ENCODE measurements around the gene PCNP. TPM values are rescaled to one million over a fixed set of nuclear protein-coding genes. Genes with fewer than 3 reads are reported as not detected.

PCNP gene
- total and polyA plus RNA-seq, 2 donors (not counting 3 experiments of a cell fraction or from before 2014, with no cell fraction given) = 22.7 to 137 TPM

GRCh38 chr3:101567528-101568317, 6.3 kb upstream of the PCNP start:
- H3K27me3 ChIP-seq (ENCODE audit: control insufficient read depth in 2 of 2, insufficient read depth in 2 of 2, low read length in 2 of 2) = no peaks in the 10 kb centered on the region
- DNase-seq (ENCODE audit: low read depth, low spot score) = no peak
- no TSS peak for BruUV-seq (replicated peaks)
- no peak overlapping the region for H3K27ac ChIP-seq (ENCODE audit: insufficient read depth, low read depth, low read length)
- H3K9ac ChIP-seq (replicated peaks; ENCODE audit: extremely low read depth, insufficient read depth, low read length) = no peak overlapping the region
- H3K4me2 ChIP-seq (ENCODE audit: insufficient read depth, low read length) = no peak overlapping the region
- ChIA-PET POLR2A (no interaction called here), CTCF (interaction anchor here (1.0 kb wide), 1 partner anchor 11 kb away, joined by 3 read pairs; no protein-coding TSS in a partner anchor)
- TF ChIP-seq POLR2AphosphoS5 (IDR thresholded peaks at IDR 0.05; ENCODE audit: insufficient read depth, low read depth, low read length) (no peak), FOS (IDR thresholded peaks at IDR 0.05; ENCODE audit: borderline replicate concordance, insufficient read depth, low read length) (no peak), JUN (IDR thresholded peaks at IDR 0.05; ENCODE audit: borderline replicate concordance, insufficient read depth, insufficient read length, low read depth) (no peak), MYC (IDR thresholded peaks at IDR 0.05; ENCODE audit: low read depth, low read length) (no peak), EZH2 (IDR thresholded peaks at IDR 0.05; ENCODE audit: borderline replicate concordance, low read depth, low read length, severe bottlenecking) (no peak), GATA2 (IDR thresholded peaks at IDR 0.05; ENCODE audit: insufficient read depth, insufficient read length, low read depth, low read length) (no peak), POLR2A (IDR thresholded peaks at IDR 0.05; ENCODE audit: low read depth, low read length) (no peak)
- TF ChIP-seq, protein P1, sequence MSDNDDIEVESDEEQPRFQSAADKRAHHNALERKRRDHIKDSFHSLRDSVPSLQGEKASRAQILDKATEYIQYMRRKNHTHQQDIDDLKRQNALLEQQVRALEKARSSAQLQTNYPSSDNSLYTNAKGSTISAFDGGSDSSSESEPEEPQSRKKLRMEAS (IDR thresholded peaks at IDR 0.05; ENCODE audit: insufficient read depth, insufficient read length) = no peak
- TF ChIP-seq, protein P2, sequence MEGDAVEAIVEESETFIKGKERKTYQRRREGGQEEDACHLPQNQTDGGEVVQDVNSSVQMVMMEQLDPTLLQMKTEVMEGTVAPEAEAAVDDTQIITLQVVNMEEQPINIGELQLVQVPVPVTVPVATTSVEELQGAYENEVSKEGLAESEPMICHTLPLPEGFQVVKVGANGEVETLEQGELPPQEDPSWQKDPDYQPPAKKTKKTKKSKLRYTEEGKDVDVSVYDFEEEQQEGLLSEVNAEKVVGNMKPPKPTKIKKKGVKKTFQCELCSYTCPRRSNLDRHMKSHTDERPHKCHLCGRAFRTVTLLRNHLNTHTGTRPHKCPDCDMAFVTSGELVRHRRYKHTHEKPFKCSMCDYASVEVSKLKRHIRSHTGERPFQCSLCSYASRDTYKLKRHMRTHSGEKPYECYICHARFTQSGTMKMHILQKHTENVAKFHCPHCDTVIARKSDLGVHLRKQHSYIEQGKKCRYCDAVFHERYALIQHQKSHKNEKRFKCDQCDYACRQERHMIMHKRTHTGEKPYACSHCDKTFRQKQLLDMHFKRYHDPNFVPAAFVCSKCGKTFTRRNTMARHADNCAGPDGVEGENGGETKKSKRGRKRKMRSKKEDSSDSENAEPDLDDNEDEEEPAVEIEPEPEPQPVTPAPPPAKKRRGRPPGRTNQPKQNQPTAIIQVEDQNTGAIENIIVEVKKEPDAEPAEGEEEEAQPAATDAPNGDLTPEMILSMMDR (IDR thresholded peaks at IDR 0.05; ENCODE audit: extremely low read depth in 1 of 2, insufficient read depth in 1 of 2, low read depth in 1 of 2, low read length in 2 of 2) = no peak
- no peaks in the 10 kb centered on the region for H3K9me3 ChIP-seq (replicated peaks; ENCODE audit: control insufficient read depth, insufficient read depth, low read length)
- dilution Hi-C loops (cut with MboI; ENCODE audit: extremely low pct_ligation_motif_present, low sequenced_read_pairs) (no loop called here), intact Hi-C loops (cut with micrococcal nuclease) (loop anchor here (10.0 kb wide), 1 partner anchor 673 kb away; no protein-coding TSS in a partner anchor)
- peaks cover 2 to 16% of the 10 kb centered on the region in 2 experiments for H3K36me3 ChIP-seq (ENCODE audit: control insufficient read depth in 2 of 2, extremely low read depth in 1 of 2, insufficient read depth in 2 of 2, low read length in 2 of 2)
- H3K4me1 ChIP-seq (ENCODE audit: control insufficient read depth, extremely low read depth, insufficient read depth, low read length) = peaks cover 8% of the 10 kb centered on the region
- no peak overlapping the region for H3K4me3 ChIP-seq (replicated peaks in 1 of 3; ENCODE audit: insufficient read depth in 1 of 3, low read depth in 1 of 3, low read length in 3 of 3)
- peaks cover 39% of the 10 kb centered on the region for H3K79me2 ChIP-seq (ENCODE audit: control insufficient read depth, insufficient read depth, low read length)
- H2AFZ ChIP-seq (ENCODE audit: low read depth, low read length) = no peak overlapping the region
- peaks cover 4% of the 10 kb centered on the region for H4K20me1 ChIP-seq (replicated peaks; ENCODE audit: control insufficient read depth, extremely low read depth, insufficient read depth, low read length)
- FAIRE-seq = no peak
- H3K9me1 ChIP-seq (replicated peaks; ENCODE audit: control insufficient read depth, extremely low read depth, insufficient read depth, low read length) = no peaks in the 10 kb centered on the region
